GM12878 (cell line): ENCODE data around the gene HMCN1. TPM values are rescaled to one million over a fixed set of nuclear protein-coding genes. Genes with fewer than 3 reads are reported as not detected.

ENCODE experiments used
- ATAC-seq: fragments of 200-7000 bp; cut with Tn5 transposase; 3 replicates; pipeline ENCODE4 v1.9.1; 2020; ENCODE audit warnings: mild to moderate bottlenecking, moderate library complexity
- BruUV-seq: library from RNA; stranded (reverse); fragments of 400-500 nt; replicated peaks from 2 replicates; lab custom pipeline; 2021; lab: Mats Ljungman, UMichigan
- CTCF ChIA-PET: fragments of 300-600 bp; sonication (Branson Sonifier 250); formaldehyde crosslinking; extraction: SDS; loops from one replicate; lab custom pipeline; 2021; ENCODE audit warnings: inconsistent platforms; lab: Yijun Ruan, JAX
- POLR2A ChIA-PET: fragments of 350-600 bp; formaldehyde crosslinking; extraction: SDS; loops from one replicate; lab custom pipeline; 2021; ENCODE audit warnings: inconsistent platforms; lab: Charles Lee
- RAD21 ChIA-PET: fragments of 300-600 bp; sonication (Branson Sonifier 250); formaldehyde crosslinking; loops from one replicate; lab custom pipeline; 2023; ENCODE audit warnings: antibody characterized with exemption; ENCODE audit not compliant: unreplicated experiment; lab: Charles Lee
- SMC1A ChIA-PET: fragments of 300-600 bp; sonication (Branson Sonifier 250); formaldehyde crosslinking; loops from one replicate; lab custom pipeline; 2023; ENCODE audit not compliant: unreplicated experiment, uncharacterized antibody; lab: Charles Lee
- DNase-seq: peaks from one replicate; pipeline ENCODE4 v3.0.0-alpha.2; 2011; ENCODE audit warnings: low read depth, low spot score
- FAIRE-seq: peaks from 3 replicates; lab custom pipeline; 2011; peaks lifted over from hg19 to GRCh38; lab: Jason Lieb, UNC
- H2AFZ ChIP-seq: 2 replicates; pipeline ENCODE4 v1.6.0; 2011; ENCODE audit warnings: low read depth, low read length, control low read depth; ENCODE audit not compliant: control insufficient read depth
- H3K27ac ChIP-seq: 2 replicates; pipeline ENCODE4 v1.5.1; 2011; ENCODE audit warnings: control low read depth; ENCODE audit not compliant: control insufficient read depth, insufficient read depth
- H3K27me3 ChIP-seq, 2 experiments: replicated peaks in 1 of 2; 2 replicates each; pipeline versions ENCODE4 v1.6.0 to v1.6.1; 2011; ENCODE audit warnings: low read length in 1 of 2; ENCODE audit not compliant: control insufficient read depth in 2 of 2, insufficient read depth in 2 of 2
- H3K36me3 ChIP-seq, 2 experiments: 2 replicates each; pipeline ENCODE4 v1.5.1; 2011; ENCODE audit warnings: low read length in 1 of 2; ENCODE audit not compliant: control insufficient read depth in 2 of 2, insufficient read depth in 2 of 2
- H3K4me1 ChIP-seq: 2 replicates; pipeline ENCODE4 v1.6.1; 2011; ENCODE audit warnings: mild to moderate bottlenecking, low read length, moderate library complexity, mixed read lengths; ENCODE audit not compliant: control insufficient read depth, insufficient read depth
- H3K4me2 ChIP-seq: 2 replicates; pipeline ENCODE4 v1.6.0; 2011; ENCODE audit warnings: control low read depth; ENCODE audit not compliant: control insufficient read depth, insufficient read depth
- H3K4me3 ChIP-seq: fragments of 200-600 bp; sonication (generic); 2 replicates; pipeline ENCODE4 v1.5.1; 2016
- H3K79me2 ChIP-seq: 2 replicates; pipeline ENCODE4 v1.6.0; 2011; ENCODE audit warnings: low read length; ENCODE audit not compliant: control insufficient read depth, insufficient read depth
- H3K9ac ChIP-seq: 2 replicates; pipeline ENCODE4 v1.8.0; 2011; ENCODE audit warnings: low read length, control low read depth, mixed read lengths; ENCODE audit not compliant: control insufficient read depth, insufficient read depth
- H3K9me3 ChIP-seq: replicated peaks from 3 replicates; pipeline ENCODE4 v1.5.1; 2011; ENCODE audit warnings: mild to moderate bottlenecking, low read length; ENCODE audit not compliant: control insufficient read depth, insufficient read depth
- H4K20me1 ChIP-seq: 2 replicates; pipeline ENCODE4 v1.6.0; 2011; ENCODE audit not compliant: control insufficient read depth, insufficient read depth
- CHD2 ChIP-seq: IDR thresholded peaks from 2 replicates; pipeline ENCODE4 v1.6.1; 2011; ENCODE audit warnings: low read depth, low read length, improper control_type of control experiment, borderline replicate concordance
- FOXK2 ChIP-seq: fragments of 450-650 bp; IDR thresholded peaks from 2 replicates; pipeline ENCODE4 v1.6.1; 2017; ENCODE audit warnings: mild to moderate bottlenecking, moderate library complexity
- PAX5 ChIP-seq: IDR thresholded peaks from 2 replicates; pipeline ENCODE4 v1.6.1; 2011; ENCODE audit warnings: low read depth, low read length, borderline replicate concordance
- PAX8 ChIP-seq: fragments of 450-650 bp; IDR thresholded peaks from 2 replicates; pipeline ENCODE4 v1.6.1; 2017; ENCODE audit warnings: mild to moderate bottlenecking, moderate library complexity
- RCOR1 ChIP-seq: conservative IDR thresholded peaks from 2 replicates; pipeline ENCODE4 v1.6.1; 2012; ENCODE audit warnings: low read depth, low read length, improper control_type of control experiment
- SIX5 ChIP-seq: IDR thresholded peaks from 2 replicates; pipeline ENCODE4 v1.6.1; 2011; ENCODE audit warnings: mild to moderate bottlenecking, low read depth, low read length, moderate library complexity; ENCODE audit not compliant: severe bottlenecking
- TAF1 ChIP-seq: IDR thresholded peaks from 2 replicates; pipeline ENCODE4 v1.6.1; 2011; ENCODE audit warnings: mild to moderate bottlenecking, low read depth, low read length, borderline replicate concordance
- ZSCAN29 ChIP-seq: fragments of 450-650 bp; IDR thresholded peaks from 2 replicates; pipeline ENCODE4 v1.6.1; 2017; ENCODE audit warnings: mild to moderate bottlenecking, moderate library complexity
- in situ Hi-C: fragments of 300-500 bp; cut with MboI; formaldehyde crosslinking; loops from 9 replicates; pipeline ENCODE4 v1.14.3; 2018; ENCODE audit warnings: mixed read lengths
- intact Hi-C: fragments of 100-400 bp; cut with micrococcal nuclease; formaldehyde crosslinking; loops from one replicate; pipeline ENCODE4 v1.14.2; 2022; ENCODE audit not compliant: unreplicated experiment
- polyA plus RNA-seq, 11 experiments: library from polyadenylated mRNA; depleted of rRNA in 4 of 11; unstranded in 6 of 11; stranded (reverse) in 5 of 11; fragments of >200 nt; fragmentation: Nextera tagmentation in 4 of 11; fragmentation: Illumina TruSeq in 1 of 11; extraction: Ambion mirVana in 4 of 11; extraction: Trizol in 1 of 11; gene quantifications; 1 replicate in 1 of 11; 2 replicates in 10 of 11; pipeline versions ENCODE4 v1.2.1 to v1.2.3, GENCODE V29; 2011 to 2016; ENCODE audit warnings: inconsistent platforms in 2 of 11, missing spikeins in 2 of 11, low read depth in 1 of 11
- total RNA-seq, 4 experiments: library from RNA; depleted of rRNA in 3 of 4; stranded (reverse); fragments of >200 nt in 3 of 4; fragmentation: Illumina TruSeq in 1 of 4; extraction: Trizol in 1 of 4; gene quantifications; 2 replicates each; pipeline versions ENCODE4 v1.2.1 to v1.2.3, GENCODE V29; 2013 to 2021
- TF ChIP-seq, protein P1 (sequence below): IDR thresholded peaks from 2 replicates; pipeline ENCODE4 v1.6.1; 2012; ENCODE audit warnings: low read depth, low read length, improper control_type of control experiment
- TF ChIP-seq, protein P2 (sequence below): IDR thresholded peaks from 2 replicates; pipeline ENCODE4 v1.6.1; 2012; ENCODE audit warnings: low read depth, low read length, improper control_type of control experiment
- TF ChIP-seq, protein P3 (sequence below): fragments of 450-650 bp; IDR thresholded peaks from 2 replicates; pipeline ENCODE4 v1.6.1; 2017; ENCODE audit warnings: mild to moderate bottlenecking, moderate library complexity

Gene HMCN1
- total and polyA plus RNA-seq, 10 of the 15 experiments (the other 5 are each of a cell fraction or from before 2014, with no cell fraction given), result under 0.01 to 0.07 TPM; not detected in 8

DNA sequence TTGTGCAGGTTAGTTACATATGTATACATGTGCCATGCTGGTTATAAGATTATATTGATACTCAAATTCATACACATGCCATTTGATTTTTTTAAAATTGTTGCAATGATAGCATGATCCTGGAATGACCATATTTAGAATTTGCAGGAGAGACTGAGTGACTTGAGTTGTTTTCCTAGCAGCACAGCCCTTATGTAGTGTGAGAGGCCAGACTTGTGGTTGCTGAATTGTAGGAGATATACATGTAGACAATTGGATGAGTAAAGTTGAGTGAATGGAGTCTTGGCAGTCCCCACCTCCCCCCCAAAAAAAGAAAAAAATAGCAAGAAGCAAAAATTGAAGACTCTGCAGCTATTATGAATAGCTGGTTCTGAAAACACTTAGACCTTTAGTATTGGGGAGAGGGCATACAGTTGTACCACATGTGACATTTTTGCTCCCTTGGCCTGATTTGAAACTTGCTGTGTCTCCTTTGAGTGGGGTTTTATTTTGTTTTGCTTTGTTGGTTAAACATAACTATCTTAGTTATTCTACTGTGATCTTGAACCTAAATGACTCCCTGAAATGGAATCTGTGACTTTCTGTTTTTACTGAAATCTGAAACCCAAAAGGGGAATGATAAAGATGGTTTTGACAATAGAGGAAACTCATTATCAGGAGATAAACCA, 280.3 kb downstream of the HMCN1 start:
- no peak overlapping the region for H3K9ac ChIP-seq
- BruUV-seq, result no TSS peak
- no peaks in the 10 kb centered on the region for H3K36me3 ChIP-seq
- RAD21 ChIA-PET, result no interaction called here
- POLR2A ChIA-PET, result no interaction called here
- no peaks in the 10 kb centered on the region for H3K79me2 ChIP-seq
- SMC1A ChIA-PET, result interaction anchor here (1.2 kb wide), 1 partner anchor 129 kb away, joined by 3 read pairs; no protein-coding TSS in a partner anchor
- in situ Hi-C loops (no loop called here), intact Hi-C loops (no loop called here)
- H3K4me1 ChIP-seq, result no peaks in the 10 kb centered on the region
- DNase-seq (no peak), FAIRE-seq (no peak), ATAC-seq (no peak)
- no peaks in the 10 kb centered on the region for H3K27me3 ChIP-seq
- H3K27ac ChIP-seq, result no peak overlapping the region
- TF ChIP-seq ZSCAN29, result no peak
- TF ChIP-seq, protein P1, sequence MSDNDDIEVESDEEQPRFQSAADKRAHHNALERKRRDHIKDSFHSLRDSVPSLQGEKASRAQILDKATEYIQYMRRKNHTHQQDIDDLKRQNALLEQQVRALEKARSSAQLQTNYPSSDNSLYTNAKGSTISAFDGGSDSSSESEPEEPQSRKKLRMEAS, result no peak
- TF ChIP-seq, protein P2, sequence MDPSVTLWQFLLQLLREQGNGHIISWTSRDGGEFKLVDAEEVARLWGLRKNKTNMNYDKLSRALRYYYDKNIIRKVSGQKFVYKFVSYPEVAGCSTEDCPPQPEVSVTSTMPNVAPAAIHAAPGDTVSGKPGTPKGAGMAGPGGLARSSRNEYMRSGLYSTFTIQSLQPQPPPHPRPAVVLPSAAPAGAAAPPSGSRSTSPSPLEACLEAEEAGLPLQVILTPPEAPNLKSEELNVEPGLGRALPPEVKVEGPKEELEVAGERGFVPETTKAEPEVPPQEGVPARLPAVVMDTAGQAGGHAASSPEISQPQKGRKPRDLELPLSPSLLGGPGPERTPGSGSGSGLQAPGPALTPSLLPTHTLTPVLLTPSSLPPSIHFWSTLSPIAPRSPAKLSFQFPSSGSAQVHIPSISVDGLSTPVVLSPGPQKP, result no peak
- no peak for TF ChIP-seq SIX5
- TF ChIP-seq PAX8, result no peak
- no peak for TF ChIP-seq TAF1
- TF ChIP-seq PAX5, result no peak
- no peak for TF ChIP-seq RCOR1
- no peak for TF ChIP-seq CHD2
- no peak for TF ChIP-seq FOXK2
- TF ChIP-seq, protein P3, sequence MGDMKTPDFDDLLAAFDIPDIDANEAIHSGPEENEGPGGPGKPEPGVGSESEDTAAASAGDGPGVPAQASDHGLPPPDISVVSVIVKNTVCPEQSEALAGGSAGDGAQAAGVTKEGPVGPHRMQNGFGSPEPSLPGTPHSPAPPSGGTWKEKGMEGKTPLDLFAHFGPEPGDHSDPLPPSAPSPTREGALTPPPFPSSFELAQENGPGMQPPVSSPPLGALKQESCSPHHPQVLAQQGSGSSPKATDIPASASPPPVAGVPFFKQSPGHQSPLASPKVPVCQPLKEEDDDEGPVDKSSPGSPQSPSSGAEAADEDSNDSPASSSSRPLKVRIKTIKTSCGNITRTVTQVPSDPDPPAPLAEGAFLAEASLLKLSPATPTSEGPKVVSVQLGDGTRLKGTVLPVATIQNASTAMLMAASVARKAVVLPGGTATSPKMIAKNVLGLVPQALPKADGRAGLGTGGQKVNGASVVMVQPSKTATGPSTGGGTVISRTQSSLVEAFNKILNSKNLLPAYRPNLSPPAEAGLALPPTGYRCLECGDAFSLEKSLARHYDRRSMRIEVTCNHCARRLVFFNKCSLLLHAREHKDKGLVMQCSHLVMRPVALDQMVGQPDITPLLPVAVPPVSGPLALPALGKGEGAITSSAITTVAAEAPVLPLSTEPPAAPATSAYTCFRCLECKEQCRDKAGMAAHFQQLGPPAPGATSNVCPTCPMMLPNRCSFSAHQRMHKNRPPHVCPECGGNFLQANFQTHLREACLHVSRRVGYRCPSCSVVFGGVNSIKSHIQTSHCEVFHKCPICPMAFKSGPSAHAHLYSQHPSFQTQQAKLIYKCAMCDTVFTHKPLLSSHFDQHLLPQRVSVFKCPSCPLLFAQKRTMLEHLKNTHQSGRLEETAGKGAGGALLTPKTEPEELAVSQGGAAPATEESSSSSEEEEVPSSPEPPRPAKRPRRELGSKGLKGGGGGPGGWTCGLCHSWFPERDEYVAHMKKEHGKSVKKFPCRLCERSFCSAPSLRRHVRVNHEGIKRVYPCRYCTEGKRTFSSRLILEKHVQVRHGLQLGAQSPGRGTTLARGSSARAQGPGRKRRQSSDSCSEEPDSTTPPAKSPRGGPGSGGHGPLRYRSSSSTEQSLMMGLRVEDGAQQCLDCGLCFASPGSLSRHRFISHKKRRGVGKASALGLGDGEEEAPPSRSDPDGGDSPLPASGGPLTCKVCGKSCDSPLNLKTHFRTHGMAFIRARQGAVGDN, result no peak
- H4K20me1 ChIP-seq, result no peaks in the 10 kb centered on the region
- no peak overlapping the region for H2AFZ ChIP-seq
- H3K4me2 ChIP-seq, result no peak overlapping the region
- no peaks in the 10 kb centered on the region for H3K9me3 ChIP-seq
- no peak overlapping the region for H3K4me3 ChIP-seq
- CTCF ChIA-PET, result no interaction called here
